Spleen (tissue), 11 donors: ENCODE results near the gene RTP2. TPM values are rescaled to one million over a fixed set of nuclear protein-coding genes. Genes with fewer than 3 reads are reported as not detected.

Experiments used
- DNase-seq: peaks from one replicate; pipeline ENCODE4 v3.0.0-alpha.2; 2020
- H3K27ac ChIP-seq, 8 donors: fragments of 200-600 bp; sonication (generic) in 7 of 8; 1 replicate in 4 of 8; 2 replicates in 4 of 8; pipeline versions ENCODE4 v1.5.0 to v1.8.0; 2016 to 2021; ENCODE audit warnings: inconsistent platforms in 4 of 8, mild to moderate bottlenecking in 4 of 8, moderate library complexity in 1 of 8
- H3K27me3 ChIP-seq, 7 donors: fragments of 200-600 bp; sonication (generic) in 6 of 7; replicated peaks in 1 of 7; 1 replicate in 4 of 7; 2 replicates in 3 of 7; pipeline versions ENCODE4 v1.5.0 to v1.8.0; 2016 to 2021; ENCODE audit warnings: inconsistent platforms in 3 of 7, mild to moderate bottlenecking in 1 of 7
- H3K36me3 ChIP-seq, 6 donors: fragments of 200-600 bp; sonication (generic) in 5 of 6; 1 replicate in 4 of 6; 2 replicates in 2 of 6; pipeline versions ENCODE4 v1.5.0 to v1.8.0; 2016 to 2021; ENCODE audit warnings: inconsistent platforms in 2 of 6
- H3K4me1 ChIP-seq, 6 donors: fragments of 200-600 bp; sonication (generic) in 5 of 6; 1 replicate in 3 of 6; 2 replicates in 3 of 6; pipeline versions ENCODE4 v1.5.0 to v1.8.0; 2016 to 2021; ENCODE audit warnings: inconsistent platforms in 3 of 6
- H3K4me3 ChIP-seq, 8 donors: fragments of 200-600 bp; sonication (generic) in 7 of 8; 1 replicate in 4 of 8; 2 replicates in 4 of 8; pipeline versions ENCODE4 v1.5.0 to v1.8.0; 2016 to 2021; ENCODE audit warnings: inconsistent platforms in 4 of 8, mild to moderate bottlenecking in 4 of 8, moderate library complexity in 2 of 8
- H3K9me3 ChIP-seq, 8 donors: fragments of 200-600 bp; sonication (generic) in 7 of 8; 1 replicate in 4 of 8; 2 replicates in 4 of 8; pipeline versions ENCODE4 v1.5.0 to v1.8.0; 2016 to 2021; ENCODE audit warnings: inconsistent platforms in 4 of 8
- POLR2A ChIP-seq, 3 donors: fragments of 450-650 bp; IDR thresholded peaks; one replicate each; pipeline ENCODE4 v1.5.1; 2017; ENCODE audit warnings: antibody characterized with exemption in 3 of 3, mild to moderate bottlenecking in 1 of 3
- POLR2AphosphoS5 ChIP-seq, 3 donors: sonication (generic); formaldehyde crosslinking; IDR thresholded peaks; one replicate each; pipeline ENCODE4 v1.5.1; 2017; ENCODE audit warnings: antibody characterized with exemption in 3 of 3
- WGBS, 5 donors: extraction: QIAGEN DNeasy Blood & Tissue Kit in 3 of 5; methylation state at CpG; one replicate each; pipeline versions ENCODE4 v1.1.5 to v1.1.7; 2013 to 2018; 5-methylcytosine and 5-hydroxymethylcytosine counted together
- intact Hi-C: fragments of 100-400 bp; cut with DNase I; formaldehyde crosslinking; loops from one replicate; pipeline ENCODE4 v1.15.0; 2023; ENCODE audit warnings: low total_unique reads
- polyA plus RNA-seq, 3 donors: library from polyadenylated mRNA; stranded (reverse); fragments of 200-250 nt; gene quantifications; one replicate each; pipeline ENCODE4 v1.2.1, GENCODE V29; 2013
- total RNA-seq, 7 donors: library from RNA; depleted of rRNA in 3 of 7; stranded (reverse); fragments of >200 nt in 3 of 7; fragmentation: NEBNext Ultra II Directional in 4 of 7; extraction: Animal tissue kit (Norgen Biotek cat#: 25700) in 4 of 7; gene quantifications; one replicate each; pipeline versions ENCODE4 v1.1.0 to v1.2.1, GENCODE V29; 2016 to 2021
- TF ChIP-seq, protein P1 (sequence below), 11 experiments: fragments of 200-600 bp in 7 of 11; fragments of 450-650 bp in 4 of 11; sonication (generic) in 4 of 11; IDR thresholded peaks in 8 of 11; conservative IDR thresholded peaks in 3 of 11; 1 replicate in 7 of 11; 2 replicates in 4 of 11; pipeline versions ENCODE4 v1.4.0 to v1.8.0; 2016 to 2021; ENCODE audit warnings: antibody characterized with exemption in 11 of 11, inconsistent platforms in 4 of 11, mild to moderate bottlenecking in 1 of 11
- donor health status: healthy with polysubstance abuse.
- donor health status: DM: no; HTN: no; CAD: no; lungs with moderate emphysema.
- donor health status: DM: no; HTN: no; CAD: no.
- donor health status: Bipolar disorder and iron deficiency.
- donor health status: healthy.
- donor health status: DM: no; HTN: no; CAD: no.
- donor health status: DM: yes; HTN: yes; CAD: no.

Gene RTP2
- total and polyA plus RNA-seq, 10 donors: not detected

- intact Hi-C loops: no loop called here
- DNase-seq: no peak
- H3K36me3 ChIP-seq: peaks cover 0 to 53% (median 47%) of the 10 kb centered on the region in 6 donors
- no peaks in the 10 kb centered on the region for H3K9me3 ChIP-seq
- H3K4me3 ChIP-seq: no peak overlapping the region
- no peaks in the 10 kb centered on the region for H3K4me1 ChIP-seq
- TF ChIP-seq POLR2A (IDR thresholded peaks at IDR 0.05) (no peak), POLR2AphosphoS5 (IDR thresholded peaks at IDR 0.05) (no peak)
- TF ChIP-seq, protein P1, sequence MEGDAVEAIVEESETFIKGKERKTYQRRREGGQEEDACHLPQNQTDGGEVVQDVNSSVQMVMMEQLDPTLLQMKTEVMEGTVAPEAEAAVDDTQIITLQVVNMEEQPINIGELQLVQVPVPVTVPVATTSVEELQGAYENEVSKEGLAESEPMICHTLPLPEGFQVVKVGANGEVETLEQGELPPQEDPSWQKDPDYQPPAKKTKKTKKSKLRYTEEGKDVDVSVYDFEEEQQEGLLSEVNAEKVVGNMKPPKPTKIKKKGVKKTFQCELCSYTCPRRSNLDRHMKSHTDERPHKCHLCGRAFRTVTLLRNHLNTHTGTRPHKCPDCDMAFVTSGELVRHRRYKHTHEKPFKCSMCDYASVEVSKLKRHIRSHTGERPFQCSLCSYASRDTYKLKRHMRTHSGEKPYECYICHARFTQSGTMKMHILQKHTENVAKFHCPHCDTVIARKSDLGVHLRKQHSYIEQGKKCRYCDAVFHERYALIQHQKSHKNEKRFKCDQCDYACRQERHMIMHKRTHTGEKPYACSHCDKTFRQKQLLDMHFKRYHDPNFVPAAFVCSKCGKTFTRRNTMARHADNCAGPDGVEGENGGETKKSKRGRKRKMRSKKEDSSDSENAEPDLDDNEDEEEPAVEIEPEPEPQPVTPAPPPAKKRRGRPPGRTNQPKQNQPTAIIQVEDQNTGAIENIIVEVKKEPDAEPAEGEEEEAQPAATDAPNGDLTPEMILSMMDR (IDR thresholded peaks at IDR 0.05 in 8 of 11, conservative IDR thresholded peaks at IDR 0.05 in 3 of 11): no peak
- peak overlapping the region in 1 of 8 donors; percentile 7 for H3K27ac ChIP-seq
- H3K27me3 ChIP-seq: no peaks in the 10 kb centered on the region
- 86 to 98% (median 92%) methylated on average over 2 of the region's 2 CpGs for WGBS, 5 donors
Observed at GRCh38 chr3:187720337-187720670, 17.9 kb upstream of the RTP2 start.

GRCh38 chr3:187719628-187720336 is 17.4 kb upstream of the RTP2 start:
- peak overlapping the region in 1 of 8 donors; percentile 7 for H3K27ac ChIP-seq
- WGBS, 5 donors: 75 to 91% (median 80%) methylated on average over 3 to 6 of the region's 6 CpGs
- intact Hi-C loops: loop anchor here (10.0 kb wide), 1 partner anchor 505 kb away; no protein-coding TSS in a partner anchor

DNA sequence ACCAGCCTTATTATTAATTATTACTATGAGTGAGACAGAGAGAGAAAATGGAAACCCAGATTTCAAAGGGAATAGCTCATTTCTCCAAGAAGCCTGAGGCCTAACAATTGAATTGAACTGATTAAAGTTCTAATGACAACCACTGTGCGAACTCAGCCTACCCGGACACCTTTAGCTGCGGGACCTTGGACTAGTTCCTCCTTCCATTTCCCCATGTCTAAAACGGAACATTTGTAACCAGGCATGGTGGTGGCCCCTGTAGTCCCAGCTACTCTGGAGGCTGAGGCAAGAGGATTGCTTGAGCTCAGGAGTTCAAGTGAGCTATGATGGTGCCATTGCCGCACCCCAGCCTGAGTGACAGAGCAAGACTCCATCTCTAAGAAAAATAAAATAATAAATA is 16.4 kb upstream of the RTP2 start:
- Histone ChIP-seq H3K4me1 (peaks cover 0 to 8% (median 4%) of the 10 kb centered on the region in 6 donors), H3K36me3 (peaks cover 0 to 38% (median 32%) of the 10 kb centered on the region in 6 donors), H3K9me3 (no peaks in the 10 kb centered on the region), H3K4me3 (no peak overlapping the region), H3K27me3 (no peaks in the 10 kb centered on the region), H3K27ac (no peak overlapping the region)
- 70 to 92% (median 86%) methylated on average over 5 of the region's 5 CpGs for WGBS, 5 donors
- no peak for TF ChIP-seq POLR2A (IDR thresholded peaks at IDR 0.05)
- TF ChIP-seq POLR2AphosphoS5 (IDR thresholded peaks at IDR 0.05): no peak
- TF ChIP-seq, protein P1 (IDR thresholded peaks at IDR 0.05 in 8 of 11, conservative IDR thresholded peaks at IDR 0.05 in 3 of 11): no peak
- DNase-seq: no peak
- intact Hi-C loops: loop anchor here (10.0 kb wide), 1 partner anchor 504 kb away; no protein-coding TSS in a partner anchor

More at GRCh38 chr3:187719628-187720336, 17.4 kb upstream of the RTP2 start:
- TF ChIP-seq POLR2A (IDR thresholded peaks at IDR 0.05) (no peak), POLR2AphosphoS5 (IDR thresholded peaks at IDR 0.05) (peak in 2 of 3 donors; percentile 27 to 62)
- TF ChIP-seq, protein P1 (IDR thresholded peaks at IDR 0.05 in 8 of 11, conservative IDR thresholded peaks at IDR 0.05 in 3 of 11): no peak
- H3K36me3 ChIP-seq: peaks cover 0 to 48% (median 42%) of the 10 kb centered on the region in 6 donors
- no peaks in the 10 kb centered on the region for H3K4me1 ChIP-seq
- H3K9me3 ChIP-seq: no peaks in the 10 kb centered on the region
- H3K4me3 ChIP-seq: no peak overlapping the region
- H3K27me3 ChIP-seq: no peaks in the 10 kb centered on the region
- DNase-seq: no peak

GRCh38 chr3:187717572-187717971 is 15.2 kb upstream of the RTP2 start:
- peaks cover 0 to 26% (median 21%) of the 10 kb centered on the region in 6 donors for H3K36me3 ChIP-seq
- intact Hi-C loops: loop anchor here (10.0 kb wide), 1 partner anchor 503 kb away; no protein-coding TSS in a partner anchor

More at GRCh38 chr3:187717572-187717971, 15.2 kb upstream of the RTP2 start:
- Histone ChIP-seq H3K27me3 (no peaks in the 10 kb centered on the region), H3K4me1 (peaks cover 0 to 12% (median 6%) of the 10 kb centered on the region in 6 donors), H3K9me3 (no peaks in the 10 kb centered on the region), H3K27ac (no peak overlapping the region), H3K4me3 (no peak overlapping the region)
- TF ChIP-seq, protein P1 (IDR thresholded peaks at IDR 0.05 in 8 of 11, conservative IDR thresholded peaks at IDR 0.05 in 3 of 11): no peak
- no peak for TF ChIP-seq POLR2A (IDR thresholded peaks at IDR 0.05)
- TF ChIP-seq POLR2AphosphoS5 (IDR thresholded peaks at IDR 0.05): no peak
- 32 to 74% (median 60%) methylated on average over 1 of the region's 1 CpG for WGBS, 5 donors
- DNase-seq: no peak
